Peyer's patch (tissue), 4 donors: ENCODE results near the gene BIN1. TPM values are rescaled to one million over a fixed set of nuclear protein-coding genes. Genes with fewer than 3 reads are reported as not detected.
A peak's percentile ranks its signal among the peaks of the same experiment; 100 is the strongest.

Source experiments
- DNase-seq, 3 donors: peaks; one replicate each; pipeline ENCODE4 v3.0.0-alpha.2; 2017 to 2019
- H3K27ac ChIP-seq, 4 donors: fragments of 200-600 bp; sonication (generic); one replicate each; pipeline ENCODE4 v1.5.1; 2016 to 2019
- H3K27me3 ChIP-seq, 2 donors: fragments of 200-600 bp; sonication (generic); one replicate each; pipeline ENCODE4 v1.5.1; 2019
- H3K36me3 ChIP-seq, 3 donors: fragments of 200-600 bp; sonication (generic); one replicate each; pipeline ENCODE4 v1.5.1; 2016 to 2019
- H3K4me1 ChIP-seq, 4 donors: fragments of 200-600 bp; sonication (generic); one replicate each; pipeline ENCODE4 v1.5.1; 2016 to 2019
- H3K4me3 ChIP-seq, 4 donors: fragments of 200-600 bp; sonication (generic); 1 replicate in 3 of 4; 2 replicates in 1 of 4; pipeline ENCODE4 v1.5.1; 2016 to 2019; ENCODE audit warnings: mild to moderate bottlenecking in 1 of 4
- H3K9me3 ChIP-seq, 4 donors: fragments of 200-600 bp; sonication (generic); one replicate each; pipeline ENCODE4 v1.5.1; 2016 to 2019; ENCODE audit warnings: mild to moderate bottlenecking in 1 of 4
- POLR2A ChIP-seq, 2 donors: fragments of 450-650 bp; IDR thresholded peaks; one replicate each; pipeline ENCODE4 v1.5.1; 2017; ENCODE audit warnings: antibody characterized with exemption in 2 of 2, mild to moderate bottlenecking in 2 of 2, moderate library complexity in 2 of 2
- total RNA-seq, 4 donors: library from RNA; depleted of rRNA; stranded (reverse); fragments of >200 nt; gene quantifications; one replicate each; pipeline ENCODE4 v1.1.0, GENCODE V29; 2016
- TF ChIP-seq, protein P1 (sequence below), 6 experiments: fragments of 450-650 bp in 4 of 6; fragments of 200-600 bp in 2 of 6; sonication (generic) in 1 of 6; IDR thresholded peaks; one replicate each; pipeline ENCODE4 v1.5.1; 2017 to 2019; ENCODE audit warnings: antibody characterized with exemption in 6 of 6, mild to moderate bottlenecking in 3 of 6, moderate library complexity in 1 of 6

BIN1 gene
- total RNA-seq, 4 donors from 2014 or later, result 22.2 to 81.7 (median 47.2) TPM

GRCh38 chr2:127051116-127052056 is 55.6 kb downstream of the BIN1 start:
- no peak overlapping the region for H3K4me3 ChIP-seq
- peaks cover 0 to 8% (median 0%) of the 10 kb centered on the region in 3 donors for H3K36me3 ChIP-seq
- H3K27me3 ChIP-seq, result no peaks in the 10 kb centered on the region
- peaks cover 0 to 7% (median 7%) of the 10 kb centered on the region in 4 donors for H3K4me1 ChIP-seq
- TF ChIP-seq, protein P1, sequence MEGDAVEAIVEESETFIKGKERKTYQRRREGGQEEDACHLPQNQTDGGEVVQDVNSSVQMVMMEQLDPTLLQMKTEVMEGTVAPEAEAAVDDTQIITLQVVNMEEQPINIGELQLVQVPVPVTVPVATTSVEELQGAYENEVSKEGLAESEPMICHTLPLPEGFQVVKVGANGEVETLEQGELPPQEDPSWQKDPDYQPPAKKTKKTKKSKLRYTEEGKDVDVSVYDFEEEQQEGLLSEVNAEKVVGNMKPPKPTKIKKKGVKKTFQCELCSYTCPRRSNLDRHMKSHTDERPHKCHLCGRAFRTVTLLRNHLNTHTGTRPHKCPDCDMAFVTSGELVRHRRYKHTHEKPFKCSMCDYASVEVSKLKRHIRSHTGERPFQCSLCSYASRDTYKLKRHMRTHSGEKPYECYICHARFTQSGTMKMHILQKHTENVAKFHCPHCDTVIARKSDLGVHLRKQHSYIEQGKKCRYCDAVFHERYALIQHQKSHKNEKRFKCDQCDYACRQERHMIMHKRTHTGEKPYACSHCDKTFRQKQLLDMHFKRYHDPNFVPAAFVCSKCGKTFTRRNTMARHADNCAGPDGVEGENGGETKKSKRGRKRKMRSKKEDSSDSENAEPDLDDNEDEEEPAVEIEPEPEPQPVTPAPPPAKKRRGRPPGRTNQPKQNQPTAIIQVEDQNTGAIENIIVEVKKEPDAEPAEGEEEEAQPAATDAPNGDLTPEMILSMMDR (IDR thresholded peaks at IDR 0.05), result no peak
- TF ChIP-seq POLR2A (IDR thresholded peaks at IDR 0.05), result no peak
- H3K27ac ChIP-seq, result no peak overlapping the region
- peak in 1 of 3 donors; percentile 42 for DNase-seq
- no peaks in the 10 kb centered on the region for H3K9me3 ChIP-seq

DNA sequence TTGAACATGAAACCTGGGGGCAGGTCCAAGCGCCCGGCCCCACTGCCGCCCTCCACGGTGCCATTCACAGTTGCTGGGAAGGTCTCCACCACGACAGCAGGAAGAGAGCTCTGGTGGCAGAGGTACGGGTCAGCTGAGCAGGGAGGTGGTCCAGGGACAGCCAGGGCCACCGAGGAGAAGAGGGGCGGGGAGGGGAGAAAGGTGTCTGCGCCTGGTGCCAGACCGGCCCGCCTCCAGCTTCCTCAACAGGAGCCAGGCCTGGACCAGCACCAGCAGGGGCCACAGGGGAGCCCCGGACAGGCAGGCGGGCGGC is 56.2 kb downstream of the BIN1 start:
- Histone ChIP-seq H3K4me1 (peaks cover 0 to 7% (median 7%) of the 10 kb centered on the region in 4 donors), H3K9me3 (no peaks in the 10 kb centered on the region), H3K27me3 (no peaks in the 10 kb centered on the region), H3K4me3 (no peak overlapping the region), H3K36me3 (peaks cover 0 to 8% (median 0%) of the 10 kb centered on the region in 3 donors), H3K27ac (no peak overlapping the region)
- TF ChIP-seq, protein P1 (IDR thresholded peaks at IDR 0.05), result no peak
- TF ChIP-seq POLR2A (IDR thresholded peaks at IDR 0.05), result no peak
- peak in 1 of 3 donors; percentile 43 for DNase-seq

DNA sequence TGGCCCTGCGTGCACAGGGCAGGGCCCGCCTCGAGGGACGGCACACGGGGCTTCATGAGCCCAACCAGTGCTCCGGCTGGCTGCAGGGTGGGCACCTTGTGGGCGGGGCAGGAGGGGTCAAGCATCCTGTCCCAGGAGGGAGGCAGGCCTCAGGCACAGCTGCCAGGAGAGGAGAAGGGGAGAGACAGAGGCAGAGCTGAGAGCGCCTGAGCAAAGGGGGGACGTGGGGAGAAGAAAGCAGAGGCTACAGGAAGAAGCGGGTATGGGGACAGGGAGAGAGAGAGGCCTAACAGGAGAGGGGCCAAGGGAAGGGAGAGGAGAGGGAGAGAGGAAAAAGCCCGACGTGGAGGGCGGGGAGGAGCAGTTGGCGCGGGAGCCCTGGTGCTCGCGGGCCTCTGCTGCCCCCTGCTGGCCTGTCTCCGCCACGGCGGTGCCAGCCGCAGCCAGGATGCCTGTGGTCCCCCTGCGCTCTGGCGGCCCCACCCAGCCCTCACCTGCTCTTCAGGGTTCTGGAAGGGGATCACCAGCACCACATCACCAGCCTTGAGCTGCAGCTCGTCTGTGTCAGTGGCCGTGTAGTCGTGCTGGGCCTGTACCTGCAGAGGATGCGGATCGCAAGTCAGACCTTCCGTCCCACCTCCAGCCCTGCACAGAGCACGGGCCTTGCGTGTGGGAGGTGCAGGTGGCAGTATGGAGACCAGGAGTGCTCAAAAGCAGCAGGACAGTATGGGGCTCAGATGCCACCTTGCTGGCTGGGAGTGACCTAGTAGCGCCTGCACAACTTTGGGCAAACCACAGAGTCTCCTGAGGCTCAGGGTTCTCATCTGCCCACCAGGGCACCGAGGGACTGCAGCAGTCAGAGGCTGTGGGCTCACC is 56.8 kb downstream of the BIN1 start:
- peak; percentile 38 to 77 (median 76) for DNase-seq
- Histone ChIP-seq H3K36me3 (peaks cover 0 to 8% (median 0%) of the 10 kb centered on the region in 3 donors), H3K27ac (no peak overlapping the region)

DNA sequence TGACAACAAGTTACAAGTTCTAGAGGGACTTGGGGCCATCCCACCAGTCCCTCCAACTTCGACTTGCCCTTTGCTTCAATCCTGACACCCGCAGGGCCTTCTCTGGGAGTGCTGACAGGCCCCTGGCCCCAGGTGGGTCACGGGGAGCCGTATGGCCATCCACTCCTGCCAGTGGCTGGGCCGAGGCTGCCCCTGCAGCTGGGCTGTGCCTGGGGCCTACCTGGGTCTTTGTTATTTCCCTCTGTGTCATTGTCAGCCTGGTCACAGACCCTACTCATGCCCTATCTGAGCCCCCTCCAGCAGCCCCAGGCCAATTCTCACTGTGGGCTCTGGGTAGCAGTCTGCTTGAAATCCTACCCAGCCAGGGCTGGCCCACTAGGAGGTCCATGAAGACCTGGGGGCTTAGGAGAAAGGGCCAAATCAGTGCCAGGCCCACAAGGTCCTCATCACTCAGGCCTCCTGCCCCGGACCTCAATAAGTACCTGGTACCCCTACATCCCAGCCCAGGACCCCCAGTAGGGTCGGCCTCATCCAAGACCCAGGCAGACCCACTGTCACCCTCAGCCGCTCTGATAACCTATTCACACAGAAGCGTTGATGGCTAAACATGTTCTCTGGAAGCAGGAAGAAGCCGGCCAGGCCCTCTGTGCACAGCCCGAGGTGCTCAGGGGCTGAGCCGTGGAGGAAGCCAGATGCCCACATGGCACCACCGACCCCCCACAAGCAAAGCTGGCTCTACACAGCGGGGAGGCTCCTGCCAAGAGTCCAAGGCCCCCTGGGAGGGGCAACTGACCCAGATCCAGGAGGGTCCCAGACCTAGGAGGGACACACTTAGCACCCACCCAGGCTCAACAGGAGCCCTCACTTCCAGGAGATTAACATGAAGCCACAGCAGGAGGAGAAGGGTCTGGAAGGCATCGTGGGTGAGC is 57.7 kb downstream of the BIN1 start:
- no peak overlapping the region for H3K27ac ChIP-seq
- TF ChIP-seq, protein P1 (IDR thresholded peaks at IDR 0.05), result no peak
- TF ChIP-seq POLR2A (IDR thresholded peaks at IDR 0.05), result no peak
- no peak overlapping the region for H3K4me3 ChIP-seq
- no peaks in the 10 kb centered on the region for H3K9me3 ChIP-seq
- H3K36me3 ChIP-seq, result peaks cover 0 to 8% (median 0%) of the 10 kb centered on the region in 3 donors
- DNase-seq, result peak in 2 of 3 donors; percentile 42 to 43
- H3K4me1 ChIP-seq, result peaks cover 0 to 7% (median 6%) of the 10 kb centered on the region in 4 donors
- H3K27me3 ChIP-seq, result no peaks in the 10 kb centered on the region

More for the DNA sequence above, 56.8 kb downstream of the BIN1 start:
- Histone ChIP-seq H3K4me1 (peaks cover 0 to 7% (median 7%) of the 10 kb centered on the region in 4 donors), H3K27me3 (no peaks in the 10 kb centered on the region), H3K4me3 (no peak overlapping the region), H3K9me3 (no peaks in the 10 kb centered on the region)
- no peak for TF ChIP-seq POLR2A (IDR thresholded peaks at IDR 0.05)
- TF ChIP-seq, protein P1 (IDR thresholded peaks at IDR 0.05), result peak; percentile 53 to 95 (median 84)

DNA sequence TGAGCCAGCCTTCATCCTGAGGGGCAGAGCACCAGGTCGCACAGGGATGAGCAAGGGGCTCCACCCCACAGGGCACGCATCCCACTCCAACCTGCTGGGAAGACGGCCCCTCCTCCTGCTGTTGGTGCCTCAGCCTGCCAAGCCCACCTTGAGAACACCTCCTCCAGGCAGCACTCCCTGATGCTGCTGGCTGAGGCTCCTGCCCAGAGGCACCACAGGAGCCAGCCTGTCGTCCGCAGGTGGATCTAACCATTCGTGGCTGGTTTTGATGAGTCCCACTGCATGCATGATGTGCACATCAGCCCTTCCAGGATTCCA is 58.4 kb downstream of the BIN1 start:
- no peaks in the 10 kb centered on the region for H3K9me3 ChIP-seq
- H3K27me3 ChIP-seq, result no peaks in the 10 kb centered on the region
- peak in 2 of 3 donors; percentile 36 to 43 for DNase-seq
- peaks cover 0 to 7% (median 3%) of the 10 kb centered on the region in 4 donors for H3K4me1 ChIP-seq
- H3K4me3 ChIP-seq, result no peak overlapping the region
- no peak overlapping the region for H3K27ac ChIP-seq
- peaks cover 0 to 8% (median 0%) of the 10 kb centered on the region in 3 donors for H3K36me3 ChIP-seq
- TF ChIP-seq, protein P1 (IDR thresholded peaks at IDR 0.05), result no peak
- TF ChIP-seq POLR2A (IDR thresholded peaks at IDR 0.05), result no peak
